NCI-H1092 (cell line): ENCODE results near the gene ABHD17C.

Experiments used
- DNase-seq: peaks from one replicate; lab custom pipeline; 2025; lab: John Stamatoyannopoulos, UW

Gene ABHD17C

DNA sequence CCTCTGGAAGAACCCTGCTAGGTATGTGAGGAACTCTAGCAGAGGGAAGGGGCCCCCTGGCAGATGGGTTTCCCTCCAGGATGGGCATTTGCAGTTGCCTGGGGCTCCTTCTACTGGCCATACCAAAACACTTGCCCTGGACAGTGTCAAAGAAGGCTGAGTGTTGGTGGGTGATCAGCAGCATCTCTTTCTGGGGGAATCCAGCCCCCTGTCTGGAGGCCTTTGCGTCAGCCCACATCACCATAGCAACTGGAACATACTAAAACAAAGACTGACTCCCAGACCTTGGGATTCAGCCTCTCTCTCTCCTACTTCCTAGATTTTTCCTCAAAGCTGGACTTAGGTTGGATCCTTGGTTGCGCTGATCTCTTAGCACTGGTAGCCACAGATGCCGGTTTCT is 92.2 kb downstream of the ABHD17C start:
- no peak for DNase-seq

DNA sequence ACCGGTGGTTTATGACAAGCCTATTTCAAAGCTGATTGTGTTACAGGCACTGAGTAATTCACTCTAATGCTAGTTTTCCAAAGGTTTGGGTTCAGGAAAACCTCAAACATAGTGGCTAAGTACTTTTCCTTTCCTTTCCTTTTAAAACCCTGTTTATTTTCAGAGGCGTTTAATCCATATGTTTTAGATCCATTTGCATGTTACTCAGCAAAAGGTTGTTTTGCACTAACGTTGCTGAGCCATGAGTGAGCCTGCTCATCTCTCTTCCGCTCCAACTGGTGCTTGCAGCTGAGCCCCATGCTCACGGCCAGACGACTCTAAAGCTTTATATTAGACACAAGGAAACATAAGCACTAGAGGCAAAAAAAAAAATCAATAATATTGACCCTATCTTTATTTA is 93.4 kb downstream of the ABHD17C start:
- DNase-seq = no peak

DNA sequence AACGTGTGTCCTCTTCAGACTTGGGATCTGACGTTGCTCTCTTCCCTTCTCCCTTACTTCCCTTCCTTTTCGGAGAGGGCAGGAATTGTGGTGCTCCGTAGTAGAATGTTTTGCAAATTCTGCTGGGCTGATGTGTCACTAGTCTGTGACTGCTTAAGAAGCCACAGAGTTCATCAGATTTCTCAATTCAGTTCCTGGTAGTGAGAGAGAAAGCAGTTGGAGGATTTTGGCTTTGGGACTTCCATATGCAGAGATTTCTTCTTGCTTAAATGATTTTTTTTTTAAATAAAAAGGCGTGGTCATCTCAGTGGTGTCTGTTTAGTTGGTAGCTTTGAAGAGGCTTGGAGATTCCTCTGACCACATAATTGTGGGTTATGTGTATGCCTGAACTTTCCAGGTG is 94.2 kb downstream of the ABHD17C start:
- no peak for DNase-seq

DNA sequence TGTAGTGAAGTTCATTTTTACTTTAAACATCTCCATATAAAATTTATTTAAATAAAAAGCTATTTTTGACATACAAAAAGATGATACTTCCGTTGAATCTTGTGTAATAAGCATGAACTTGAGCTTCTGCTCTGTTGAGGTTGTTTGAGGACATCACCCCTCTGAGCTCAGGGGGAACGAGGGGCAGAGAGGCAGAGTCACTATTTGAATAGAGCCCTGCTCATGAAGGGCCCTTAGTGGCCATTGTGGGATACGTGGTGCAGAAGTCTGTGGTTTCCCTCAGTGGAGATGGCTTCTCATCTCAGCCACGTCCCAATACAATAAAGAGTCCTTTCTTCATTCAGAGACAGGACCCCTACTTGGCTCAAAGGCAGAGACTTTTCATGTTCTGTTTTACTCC is 94.7 kb downstream of the ABHD17C start:
- DNase-seq = no peak

DNA sequence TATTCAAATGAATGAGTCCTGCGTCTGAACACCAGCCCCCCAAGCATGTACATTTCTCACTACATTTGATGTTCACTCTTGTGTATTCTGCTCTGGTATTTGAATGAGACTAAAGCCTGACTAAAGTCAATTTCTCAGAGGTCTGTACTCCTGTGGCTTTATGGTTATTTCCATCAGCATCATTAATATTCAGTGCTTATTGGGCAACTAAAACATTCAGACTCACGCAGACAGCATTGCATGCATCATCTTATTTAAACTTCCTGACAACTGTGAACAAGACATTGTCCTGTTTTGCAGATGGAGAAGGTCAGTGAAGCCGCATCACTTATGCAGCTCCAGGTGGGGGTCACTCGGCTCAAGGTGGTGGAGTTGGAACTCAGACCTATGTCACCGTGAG is 95.1 kb downstream of the ABHD17C start:
- no peak for DNase-seq

DNA sequence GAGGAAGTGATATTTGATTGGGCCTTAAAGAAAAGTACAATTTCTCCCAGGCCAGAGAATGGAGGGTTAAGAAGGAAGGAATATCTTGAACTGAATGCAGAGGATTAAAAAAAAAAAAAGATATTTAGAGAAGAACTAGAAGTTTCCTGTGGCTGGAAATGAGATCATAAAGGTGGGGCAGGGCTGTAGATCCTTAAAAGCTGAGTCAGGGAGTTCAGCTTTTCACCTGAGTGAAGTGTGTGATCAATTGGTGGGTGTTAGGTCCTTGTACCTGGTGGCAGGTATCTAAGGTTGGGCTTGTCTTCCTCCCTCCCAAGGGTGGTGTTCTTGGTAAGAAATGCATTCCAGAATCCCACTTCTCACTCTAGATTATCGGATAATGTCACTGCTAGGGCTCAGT is 95.9 kb downstream of the ABHD17C start:
- DNase-seq = no peak

DNA sequence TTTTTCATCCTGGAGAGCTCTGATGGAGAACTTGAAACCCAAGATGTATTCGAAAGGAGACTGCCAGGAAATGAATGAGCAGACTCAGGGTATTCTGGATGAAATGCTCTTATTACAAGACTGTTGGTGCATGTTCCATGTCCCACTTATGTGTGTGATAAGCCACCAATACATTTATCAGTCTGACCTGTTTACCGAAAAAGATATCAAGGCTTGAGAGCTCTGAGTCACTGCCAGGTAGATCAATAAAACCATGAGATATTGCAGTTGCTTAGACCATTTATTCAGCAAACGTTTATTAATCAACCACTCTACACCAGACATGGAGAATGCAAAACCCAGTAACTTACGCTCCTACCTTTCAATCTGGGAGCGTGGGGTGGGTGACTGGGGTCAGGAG is 101.3 kb downstream of the ABHD17C start:
- DNase-seq = no peak

DNA sequence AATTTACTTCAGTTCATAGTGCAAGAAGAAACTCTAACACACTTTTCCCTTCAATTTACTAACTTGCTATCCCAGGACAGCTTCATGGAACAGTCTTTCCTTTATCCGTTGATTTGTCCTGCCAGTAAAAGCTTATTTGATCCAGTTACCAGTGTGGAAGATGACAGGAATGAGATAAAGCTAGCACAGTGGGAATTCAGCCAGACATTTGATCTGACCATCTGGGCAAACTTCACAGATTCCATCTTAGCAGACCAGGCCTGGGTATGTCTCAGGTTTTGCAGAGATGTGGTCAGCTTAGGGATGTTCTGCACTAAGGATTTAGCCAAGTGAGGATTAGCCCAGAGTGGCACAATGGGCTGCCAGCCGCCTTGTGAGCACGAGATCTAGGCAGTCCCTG is 103.8 kb downstream of the ABHD17C start:
- DNase-seq = no peak

DNA sequence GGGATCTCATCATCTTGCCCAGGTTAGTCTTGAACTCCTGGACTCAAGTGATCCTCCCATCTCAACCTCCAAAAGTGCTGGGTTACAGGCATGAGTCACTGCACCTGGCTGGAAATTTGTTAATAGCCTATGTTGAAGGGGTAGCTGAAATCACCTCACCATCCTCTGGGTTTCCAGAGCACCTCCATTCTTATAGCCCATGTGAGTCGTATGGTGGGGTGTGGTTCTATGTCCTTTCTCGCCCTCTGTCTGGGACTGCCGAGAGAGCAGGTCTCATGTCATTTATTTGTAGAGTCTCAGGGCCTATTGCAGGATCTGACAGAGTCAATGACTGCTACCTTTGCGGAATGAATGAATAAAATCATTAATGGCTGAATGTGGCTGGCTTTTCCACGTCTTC is 105.0 kb downstream of the ABHD17C start:
- no peak for DNase-seq

DNA sequence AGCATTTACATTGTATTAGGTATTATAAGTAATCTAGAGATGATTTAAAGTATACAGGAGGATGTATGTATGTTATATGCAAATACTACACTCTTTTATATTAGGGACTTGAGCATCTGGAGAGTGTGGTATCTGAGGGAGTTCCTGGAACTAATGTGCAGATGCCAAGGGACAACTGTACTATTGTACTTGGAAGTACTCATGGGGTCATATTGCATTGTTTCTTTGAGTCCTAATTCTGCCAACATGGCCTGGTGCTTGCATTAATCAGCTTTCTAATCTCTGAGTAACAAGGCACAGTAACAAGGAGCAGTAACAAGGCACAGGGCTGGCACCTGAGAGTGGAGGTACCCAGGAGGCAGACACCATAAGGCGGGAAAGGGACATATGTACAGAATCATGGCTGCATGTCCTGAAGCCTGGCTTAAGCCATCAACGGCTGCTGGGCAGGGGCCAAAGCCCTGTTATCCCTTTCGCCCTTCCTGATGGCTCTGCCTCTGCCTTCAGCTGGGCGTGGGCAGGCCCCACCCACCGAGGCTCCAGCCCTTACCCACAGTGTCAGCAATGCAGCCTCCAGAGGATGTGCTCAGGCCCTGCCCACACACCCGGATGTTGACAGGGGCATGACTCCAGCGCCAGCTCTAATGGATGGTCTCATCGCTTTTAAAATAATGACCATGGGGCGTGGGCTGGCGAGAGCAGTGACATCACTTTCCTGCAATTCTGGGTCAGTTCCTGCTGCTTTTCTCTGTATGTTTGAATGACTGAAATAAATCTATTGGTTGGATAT is 107.0 kb downstream of the ABHD17C start:
- no peak for DNase-seq

DNA sequence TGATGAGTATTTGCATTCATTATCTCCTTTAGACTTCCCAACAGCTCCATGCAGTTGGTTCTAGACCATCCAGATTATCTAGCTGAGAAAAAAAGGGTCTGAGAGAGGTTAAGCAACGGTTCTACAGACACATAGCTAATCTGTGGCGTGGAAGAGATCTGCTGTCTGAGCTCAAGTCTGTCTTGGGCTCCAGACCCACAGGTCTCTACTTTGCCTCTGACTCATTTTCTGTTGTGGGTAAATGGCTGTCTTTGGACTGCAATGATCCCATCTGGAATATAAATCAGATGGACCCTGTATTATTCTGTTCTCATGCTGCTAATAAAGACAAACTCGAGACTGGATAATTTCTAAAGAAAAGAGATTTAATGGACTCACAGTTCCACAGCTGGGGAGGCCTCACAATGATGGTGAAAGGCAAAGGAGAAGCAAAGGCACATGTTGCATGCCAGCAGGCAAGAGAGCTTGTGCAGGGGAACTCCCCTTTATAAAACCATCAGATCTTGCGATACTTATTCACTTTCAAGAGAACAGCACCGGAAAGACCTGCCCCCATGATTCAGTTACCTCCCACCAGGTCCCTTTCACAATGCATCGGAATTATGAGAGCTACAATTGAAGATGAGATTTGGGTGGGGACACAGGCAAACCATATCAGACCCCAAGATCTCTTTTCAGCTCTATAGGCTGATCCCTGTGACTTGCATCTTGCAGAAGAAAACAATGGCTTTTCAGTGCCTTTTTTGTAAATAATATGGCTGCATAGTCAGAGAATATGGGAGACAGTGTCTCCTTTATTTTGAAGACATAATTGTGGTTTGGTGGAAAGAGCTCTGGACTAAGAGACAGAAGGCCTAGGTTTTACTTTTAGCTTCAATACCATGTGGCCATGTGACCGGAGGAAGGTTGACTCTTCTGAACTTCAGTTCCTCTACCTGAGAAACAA is 108.7 kb downstream of the ABHD17C start:
- DNase-seq = no peak

DNA sequence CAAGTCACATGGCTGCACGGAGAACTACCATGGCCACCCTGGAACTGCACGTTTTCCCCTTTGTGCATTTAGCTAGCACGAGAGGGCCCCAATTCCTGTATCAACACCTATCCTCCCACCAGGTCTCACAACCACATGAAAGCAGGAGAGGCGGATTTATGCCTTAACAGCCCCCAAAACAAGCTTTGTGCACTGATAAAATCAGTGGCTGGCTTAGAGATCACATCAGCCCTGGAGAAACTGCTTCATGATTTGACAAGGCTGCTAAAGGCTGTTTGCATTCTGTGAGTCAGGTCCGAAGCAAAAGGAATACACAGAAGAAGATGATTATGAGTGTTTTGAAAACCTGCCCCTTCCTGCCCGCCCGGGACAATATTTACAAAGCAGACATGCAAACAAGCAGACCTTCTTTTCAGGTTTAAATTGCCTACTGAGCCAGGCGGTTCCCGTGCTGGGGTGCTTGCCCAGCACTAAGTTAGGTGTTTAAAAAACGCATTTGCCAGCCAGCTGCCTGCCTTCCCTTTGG is 109.9 kb downstream of the ABHD17C start:
- no peak for DNase-seq
